GM23338 (cell line): ENCODE measurements around the gene DBF4B. TPM values are rescaled to one million over a fixed set of nuclear protein-coding genes. Genes with fewer than 3 reads are reported as not detected.
"Not testable (repeated sequence)": the region's sequence is repeated elsewhere in the genome, so short reads cannot be mapped to it uniquely, and the experiment has no call there.

Source experiments
- ATAC-seq: fragments of 200-7000 bp; cut with Tn5 transposase; 3 replicates; pipeline ENCODE4 v1.9.1; 2020
- DNase-seq: peaks from one replicate; pipeline ENCODE4 v3.0.0-alpha.2; 2015; ENCODE audit warnings: low spot score
- H2AFZ ChIP-seq: fragments of 200-600 bp; sonication (generic); 2 replicates; pipeline ENCODE4 v1.8.0; 2016; ENCODE audit warnings: antibody characterized with exemption, mild to moderate bottlenecking, moderate library complexity
- H3F3A ChIP-seq: fragments of 200-600 bp; sonication (generic); replicated peaks from 2 replicates; pipeline ENCODE4 v1.8.0; 2017; ENCODE audit warnings: antibody characterized with exemption, mixed run types, low read depth
- H3K27ac ChIP-seq: fragments of 200-600 bp; sonication (generic); 2 replicates; pipeline ENCODE4 v1.6.1; 2016; ENCODE audit warnings: low read depth
- H3K27me3 ChIP-seq: fragments of 200-600 bp; sonication (generic); 2 replicates; pipeline ENCODE4 v1.8.0; 2016; ENCODE audit warnings: mild to moderate bottlenecking, mixed run types, moderate library complexity; ENCODE audit not compliant: insufficient read depth
- H3K36me3 ChIP-seq: fragments of 200-600 bp; sonication (generic); 2 replicates; pipeline ENCODE4 v1.8.0; 2016; ENCODE audit warnings: mild to moderate bottlenecking; ENCODE audit not compliant: insufficient read depth
- H3K4me1 ChIP-seq: fragments of 200-600 bp; sonication (generic); 2 replicates; pipeline ENCODE4 v1.8.0; 2016; ENCODE audit warnings: mild to moderate bottlenecking, moderate library complexity; ENCODE audit not compliant: insufficient read depth
- H3K4me2 ChIP-seq: fragments of 200-600 bp; sonication (generic); 2 replicates; pipeline ENCODE4 v1.7.1; 2017; ENCODE audit warnings: mixed run types
- H3K4me3 ChIP-seq: fragments of 200-600 bp; sonication (generic); 2 replicates; pipeline ENCODE4 v1.6.1; 2016; ENCODE audit warnings: mixed run types
- H3K79me2 ChIP-seq: fragments of 200-600 bp; sonication (generic); replicated peaks from 2 replicates; pipeline ENCODE4 v1.8.0; 2017; ENCODE audit warnings: mild to moderate bottlenecking; ENCODE audit not compliant: insufficient read depth
- H3K9me2 ChIP-seq: fragments of 200-600 bp; sonication (generic); 2 replicates; pipeline ENCODE4 v1.8.0; 2017; ENCODE audit not compliant: insufficient read depth
- H4K20me1 ChIP-seq: fragments of 200-600 bp; sonication (generic); replicated peaks from 2 replicates; pipeline ENCODE4 v1.8.0; 2017; ENCODE audit warnings: mild to moderate bottlenecking; ENCODE audit not compliant: insufficient read depth
- H3K27ac Mint-ChIP-seq: 2 replicates; pipeline ENCODE4 v1.8.0; 2020; ENCODE audit warnings: inconsistent platforms, mild to moderate bottlenecking, moderate library complexity, mixed read lengths
- H3K27me3 Mint-ChIP-seq: 3 replicates; pipeline ENCODE4 v1.8.0; 2022; ENCODE audit warnings: low read depth, mild to moderate bottlenecking, moderate library complexity, mixed read lengths, inconsistent platforms; ENCODE audit not compliant: insufficient read depth, poor library complexity
- H3K36me3 Mint-ChIP-seq: 3 replicates; pipeline ENCODE4 v1.8.0; 2021; ENCODE audit warnings: low read depth, mild to moderate bottlenecking, inconsistent platforms, moderate library complexity, mixed read lengths
- H3K4me1 Mint-ChIP-seq: 3 replicates; pipeline ENCODE4 v1.8.0; 2020; ENCODE audit warnings: mild to moderate bottlenecking, inconsistent platforms, mixed read lengths
- H3K4me3 Mint-ChIP-seq: 3 replicates; pipeline ENCODE4 v1.8.0; 2021; ENCODE audit warnings: moderate library complexity, mild to moderate bottlenecking, inconsistent platforms, mixed read lengths
- H3K9me3 Mint-ChIP-seq: 3 replicates; pipeline ENCODE4 v1.8.0; 2020; ENCODE audit warnings: moderate library complexity, mild to moderate bottlenecking, inconsistent platforms, mixed read lengths
- CREB1 ChIP-seq: fragments of 250-450 bp; sonication (Bioruptor Pico); IDR thresholded peaks from 2 replicates; pipeline ENCODE4 v1.5.0; 2020; ENCODE audit warnings: low read depth, mild to moderate bottlenecking, moderate library complexity
- EZH2phosphoT487 ChIP-seq: fragments of 200-600 bp; sonication (generic); IDR thresholded peaks from one replicate; pipeline ENCODE4 v1.8.1; 2018; ENCODE audit warnings: antibody characterized with exemption; ENCODE audit not compliant: unreplicated experiment
- POLR2AphosphoS5 ChIP-seq: IDR thresholded peaks from 2 replicates; pipeline ENCODE4 v1.6.1; 2016; ENCODE audit warnings: antibody characterized with exemption, low read depth
- STAT1 ChIP-seq: IDR thresholded peaks from one replicate; pipeline ENCODE4 v1.6.1; 2016; ENCODE audit warnings: antibody characterized with exemption; ENCODE audit not compliant: unreplicated experiment
- ZNF114 ChIP-seq: fragments of 250-450 bp; sonication (Bioruptor Pico); IDR thresholded peaks from 2 replicates; pipeline ENCODE4 v1.5.0; 2020; ENCODE audit warnings: mild to moderate bottlenecking, moderate library complexity
- ZNF331 ChIP-seq: fragments of 250-450 bp; sonication (Bioruptor Pico); IDR thresholded peaks from 2 replicates; pipeline ENCODE4 v1.5.0; 2020; ENCODE audit warnings: low read depth, mild to moderate bottlenecking, moderate library complexity
- polyA plus RNA-seq: library from polyadenylated mRNA; unstranded; fragments of >200 nt; fragmentation: Nextera tagmentation; extraction: Ambion mirVana; gene quantifications from 2 replicates; pipeline ENCODE4 v1.2.1, GENCODE V29; 2016
- total RNA-seq: library from RNA; depleted of rRNA; stranded (reverse); fragments of >200 nt; shearing (Covaris generic); gene quantifications from 2 replicates; pipeline ENCODE4 v1.2.3, GENCODE V29; 2014
- TF ChIP-seq, protein P1 (sequence below): IDR thresholded peaks from 2 replicates; pipeline ENCODE4 v1.6.1; 2016; ENCODE audit warnings: antibody characterized with exemption
- TF ChIP-seq, protein P2 (sequence below), 2 experiments: fragments of 200-600 bp in 1 of 2; sonication (generic) in 1 of 2; conservative IDR thresholded peaks; 2 replicates each; pipeline versions ENCODE4 v1.5.1 to v1.6.1; 2016 to 2017; ENCODE audit warnings: antibody characterized with exemption in 2 of 2, low read depth in 2 of 2, mild to moderate bottlenecking in 2 of 2, moderate library complexity in 1 of 2

Gene DBF4B
- total and polyA plus RNA-seq, 2 experiments from 2014 or later, result 9.9 to 16.4 TPM

GRCh38 chr17:44689477-44690217 lies 18.8 kb upstream of the DBF4B start, which contains the start of gene CCDC43:
CCDC43 (minus strand) TSS chr17:44689776; CDS start chr17:44689753, 23 bp downstream.
- Mint-ChIP-seq H3K9me3 (no peaks in the 10 kb centered on the region), H3K27ac (peak within 1 kb of the TSS; percentile 97), H3K36me3 (no peaks in the 10 kb centered on the region; the same call in 2 of the 3 replicates), H3K4me3 (peak within 1 kb of the TSS; percentile 98), H3K27me3 (peaks cover 9% of the 10 kb centered on the region), H3K4me1 (peaks cover 7% of the 10 kb centered on the region)
- no peaks in the 10 kb centered on the region for H3K27me3 ChIP-seq
- ATAC-seq (peak; percentile 99), DNase-seq (peak; percentile 96)
- H3K79me2 ChIP-seq, result peaks cover 27% of the 10 kb centered on the region
- H3K36me3 ChIP-seq, result no peaks in the 10 kb centered on the region
- H3K27ac ChIP-seq, result peak within 1 kb of the TSS; percentile 90
- H4K20me1 ChIP-seq, result no peaks in the 10 kb centered on the region
- peak within 1 kb of the TSS; percentile 78 for H2AFZ ChIP-seq
- TF ChIP-seq POLR2AphosphoS5, result peak; percentile 96
- TF ChIP-seq STAT1, result no peak
- TF ChIP-seq, protein P1, sequence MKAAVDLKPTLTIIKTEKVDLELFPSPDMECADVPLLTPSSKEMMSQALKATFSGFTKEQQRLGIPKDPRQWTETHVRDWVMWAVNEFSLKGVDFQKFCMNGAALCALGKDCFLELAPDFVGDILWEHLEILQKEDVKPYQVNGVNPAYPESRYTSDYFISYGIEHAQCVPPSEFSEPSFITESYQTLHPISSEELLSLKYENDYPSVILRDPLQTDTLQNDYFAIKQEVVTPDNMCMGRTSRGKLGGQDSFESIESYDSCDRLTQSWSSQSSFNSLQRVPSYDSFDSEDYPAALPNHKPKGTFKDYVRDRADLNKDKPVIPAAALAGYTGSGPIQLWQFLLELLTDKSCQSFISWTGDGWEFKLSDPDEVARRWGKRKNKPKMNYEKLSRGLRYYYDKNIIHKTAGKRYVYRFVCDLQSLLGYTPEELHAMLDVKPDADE, result 0 out of 2 replicates have a peak, but pooled peaks have one; percentile 51
- H3F3A ChIP-seq, result no peaks in the 10 kb centered on the region; the same call in 1 of the 2 replicates
- no peaks in the 10 kb centered on the region for H3K9me2 ChIP-seq
- peaks cover 3% of the 10 kb centered on the region; the same call in 1 of the 2 replicates for H3K4me1 ChIP-seq
- H3K4me2 ChIP-seq, result peak within 1 kb of the TSS; percentile 96
- H3K4me3 ChIP-seq, result peak within 1 kb of the TSS; percentile 97

GRCh38 chr17:44690746-44691306 lies 17.6 kb upstream of the DBF4B start:
- not testable (repeated sequence) for H3K36me3 ChIP-seq, H3K4me1 Mint-ChIP-seq, H3K4me2 ChIP-seq, H4K20me1 ChIP-seq, H3F3A ChIP-seq, H3K4me1 ChIP-seq, ATAC-seq, H3K9me3 Mint-ChIP-seq, H3K27ac Mint-ChIP-seq, H3K36me3 Mint-ChIP-seq, H3K27me3 ChIP-seq, H3K27me3 Mint-ChIP-seq, H3K9me2 ChIP-seq
- 0 out of 2 replicates have a peak overlapping the region, but pooled peaks have one; percentile 90 for H3K27ac ChIP-seq
- H3K4me3 Mint-ChIP-seq, result peak overlapping the region; percentile 98
- TF ChIP-seq, protein P2, sequence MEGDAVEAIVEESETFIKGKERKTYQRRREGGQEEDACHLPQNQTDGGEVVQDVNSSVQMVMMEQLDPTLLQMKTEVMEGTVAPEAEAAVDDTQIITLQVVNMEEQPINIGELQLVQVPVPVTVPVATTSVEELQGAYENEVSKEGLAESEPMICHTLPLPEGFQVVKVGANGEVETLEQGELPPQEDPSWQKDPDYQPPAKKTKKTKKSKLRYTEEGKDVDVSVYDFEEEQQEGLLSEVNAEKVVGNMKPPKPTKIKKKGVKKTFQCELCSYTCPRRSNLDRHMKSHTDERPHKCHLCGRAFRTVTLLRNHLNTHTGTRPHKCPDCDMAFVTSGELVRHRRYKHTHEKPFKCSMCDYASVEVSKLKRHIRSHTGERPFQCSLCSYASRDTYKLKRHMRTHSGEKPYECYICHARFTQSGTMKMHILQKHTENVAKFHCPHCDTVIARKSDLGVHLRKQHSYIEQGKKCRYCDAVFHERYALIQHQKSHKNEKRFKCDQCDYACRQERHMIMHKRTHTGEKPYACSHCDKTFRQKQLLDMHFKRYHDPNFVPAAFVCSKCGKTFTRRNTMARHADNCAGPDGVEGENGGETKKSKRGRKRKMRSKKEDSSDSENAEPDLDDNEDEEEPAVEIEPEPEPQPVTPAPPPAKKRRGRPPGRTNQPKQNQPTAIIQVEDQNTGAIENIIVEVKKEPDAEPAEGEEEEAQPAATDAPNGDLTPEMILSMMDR (conservative IDR thresholded peaks at IDR 0.05; ENCODE audit: low read depth in 2 of 2), result peak; percentile 41 to 61
- H3K79me2 ChIP-seq, result peaks cover 27% of the 10 kb centered on the region
- DNase-seq, result peak; percentile 51
- peak overlapping the region; percentile 78; the same call in 1 of the 2 replicates for H2AFZ ChIP-seq
- H3K4me3 ChIP-seq, result peak overlapping the region; percentile 97; the same call in 1 of the 2 replicates

- H3K4me3 Mint-ChIP-seq, result no peak overlapping the region
- peaks cover 5% of the 10 kb centered on the region for H3K4me1 Mint-ChIP-seq
- no peaks in the 10 kb centered on the region for H3K9me3 Mint-ChIP-seq
- H3K36me3 Mint-ChIP-seq, result no peaks in the 10 kb centered on the region
- H3F3A ChIP-seq, result no peaks in the 10 kb centered on the region; the same call in 1 of the 2 replicates
- ATAC-seq, result no peak
- H3K27ac ChIP-seq, result no peak overlapping the region
- no peaks in the 10 kb centered on the region for H3K27me3 ChIP-seq
- DNase-seq, result no peak
- no peaks in the 10 kb centered on the region for H4K20me1 ChIP-seq
- H3K9me2 ChIP-seq, result no peaks in the 10 kb centered on the region
- H3K36me3 ChIP-seq, result no peaks in the 10 kb centered on the region
- peaks cover 9% of the 10 kb centered on the region for H3K79me2 ChIP-seq
- H3K27me3 Mint-ChIP-seq, result peaks cover 9% of the 10 kb centered on the region
- no peak overlapping the region for H3K27ac Mint-ChIP-seq
- no peak overlapping the region for H3K4me3 ChIP-seq
- no peak overlapping the region for H2AFZ ChIP-seq
- H3K4me2 ChIP-seq, result no peak overlapping the region
- H3K4me1 ChIP-seq, result peaks cover 3% of the 10 kb centered on the region; the same call in 1 of the 2 replicates
- TF ChIP-seq ZNF331 (CRISPR knock-in tag) (no peak), POLR2AphosphoS5 (no peak), ZNF114 (CRISPR knock-in tag) (no peak), STAT1 (no peak), CREB1 (no peak), EZH2phosphoT487 (no peak)
These were observed 14.9 kb upstream of the DBF4B start for GRCh38 chr17:44693609-44694008.
